GM12891 (cell line): ENCODE results near the gene CD44.

Experiments
- PAX5 ChIP-seq: IDR thresholded peaks from 2 replicates; pipeline ENCODE4 v1.6.1; 2011; ENCODE audit warnings: low read length, moderate library complexity, mild to moderate bottlenecking; ENCODE audit not compliant: insufficient read depth, severe bottlenecking
- POLR2A ChIP-seq: IDR thresholded peaks from 2 replicates; pipeline ENCODE4 v1.6.1; 2011; ENCODE audit warnings: low read depth, low read length, control low read depth
- POLR2AphosphoS5 ChIP-seq: IDR thresholded peaks from 2 replicates; pipeline ENCODE4 v1.6.1; 2011; ENCODE audit warnings: low read depth, low read length, control low read depth
- SPI1 ChIP-seq: IDR thresholded peaks from 2 replicates; pipeline ENCODE4 v1.6.1; 2011; ENCODE audit warnings: low read depth, low read length, control low read depth
- TAF1 ChIP-seq: IDR thresholded peaks from 2 replicates; pipeline ENCODE4 v1.6.1; 2011; ENCODE audit warnings: low read depth, low read length, control low read depth

- TF ChIP-seq POLR2A, result no peak
- TF ChIP-seq POLR2AphosphoS5, result no peak
- no peak for TF ChIP-seq SPI1
- TF ChIP-seq TAF1, result no peak
- no peak for TF ChIP-seq PAX5
These were observed 29.7 kb downstream of the CD44 start for GRCh38 chr11:35168671-35169070.
